Neural cell (in vitro differentiated cells): Measurements from ENCODE around the gene PIK3R3. TPM values are rescaled to one million over a fixed set of nuclear protein-coding genes. Genes with fewer than 3 reads are reported as not detected.

Experiments
- H2AFZ ChIP-seq: fragments of 200-600, 300-800 bp; sonication (generic), shearing (Covaris generic); 2 replicates; pipeline ENCODE4 v1.6.0; 2014; ENCODE audit warnings: low read depth, mild to moderate bottlenecking, antibody characterized with exemption, low read length, moderate library complexity
- H3F3A ChIP-seq: fragments of 200-600 bp; shearing (Covaris generic); 2 replicates; pipeline ENCODE4 v1.6.1; 2016; ENCODE audit warnings: mild to moderate bottlenecking, moderate library complexity, mixed read lengths, antibody characterized with exemption, low read length; ENCODE audit not compliant: insufficient read depth, poor library complexity, severe bottlenecking
- H3K27ac ChIP-seq: fragments of 200-600, 300-800 bp; sonication (generic), shearing (Covaris generic); 2 replicates; pipeline ENCODE4 v1.5.1; 2014; ENCODE audit warnings: mild to moderate bottlenecking, low read length, moderate library complexity
- H3K27me3 ChIP-seq: fragments of 300-800, 200-600 bp; sonication (generic), shearing (Covaris generic); 2 replicates; pipeline ENCODE4 v1.6.0; 2014; ENCODE audit warnings: mild to moderate bottlenecking, low read depth, low read length, moderate library complexity; ENCODE audit not compliant: insufficient read depth
- H3K36me3 ChIP-seq: fragments of 300-800, 200-600 bp; sonication (generic), shearing (Covaris generic); 2 replicates; pipeline ENCODE4 v1.5.1; 2014; ENCODE audit warnings: mild to moderate bottlenecking, antibody characterized with exemption, low read length, moderate library complexity; ENCODE audit not compliant: insufficient read depth
- H3K4me2 ChIP-seq: fragments of 300-800, 200-600 bp; sonication (generic), shearing (Covaris generic); 2 replicates; pipeline ENCODE4 v1.6.0; 2014; ENCODE audit warnings: mild to moderate bottlenecking, low read length
- H3K4me3 ChIP-seq: fragments of 300-800, 200-600 bp; sonication (generic), shearing (Covaris generic); 2 replicates; pipeline ENCODE4 v1.5.1; 2014; ENCODE audit warnings: mild to moderate bottlenecking, low read length, moderate library complexity
- H3K79me2 ChIP-seq: fragments of 200-600 bp; shearing (Covaris generic); replicated peaks from 2 replicates; pipeline ENCODE4 v1.6.0; 2014; ENCODE audit warnings: mild to moderate bottlenecking, low read length, moderate library complexity; ENCODE audit not compliant: insufficient read depth
- H3K9ac ChIP-seq: fragments of 300-800, 200-600 bp; sonication (generic), shearing (Covaris generic); 2 replicates; pipeline ENCODE4 v1.6.1; 2016; ENCODE audit warnings: mild to moderate bottlenecking, low read length, mixed read lengths
- H3K9me2 ChIP-seq: fragments of 200-600 bp; shearing (Covaris generic); 2 replicates; pipeline ENCODE4 v1.6.1; 2016; ENCODE audit warnings: mild to moderate bottlenecking, low read length, mixed read lengths; ENCODE audit not compliant: insufficient read depth
- H3K9me3 ChIP-seq: fragments of 200-600, 300-800 bp; sonication (generic), shearing (Covaris generic); 2 replicates; pipeline ENCODE4 v1.6.1; 2016; ENCODE audit warnings: mild to moderate bottlenecking, mixed run types, low read length, moderate library complexity, mixed read lengths
- H4K20me1 ChIP-seq: fragments of 200-600 bp; shearing (Covaris generic); 2 replicates; pipeline ENCODE4 v1.6.1; 2016; ENCODE audit warnings: mild to moderate bottlenecking, mixed run types; ENCODE audit not compliant: insufficient read depth
- CTCF ChIP-seq: fragments of 450-650 bp; IDR thresholded peaks from 2 replicates; pipeline ENCODE4 v1.5.1; 2014; ENCODE audit warnings: antibody characterized with exemption, mild to moderate bottlenecking, moderate library complexity; ENCODE audit not compliant: poor library complexity, severe bottlenecking
- EP300 ChIP-seq: fragments of 450-650 bp; conservative IDR thresholded peaks from 2 replicates; pipeline ENCODE4 v1.6.1; 2014; ENCODE audit warnings: antibody characterized with exemption, mild to moderate bottlenecking, moderate library complexity; ENCODE audit not compliant: poor library complexity, severe bottlenecking
- EZH2 ChIP-seq: fragments of 200-600, 300-800 bp; shearing (Covaris generic), sonication (generic); IDR thresholded peaks from 2 replicates; pipeline ENCODE4 v1.6.1; 2014; ENCODE audit warnings: antibody characterized with exemption, low read length, borderline replicate concordance, mild to moderate bottlenecking; ENCODE audit not compliant: insufficient read depth, poor library complexity, severe bottlenecking
- MXI1 ChIP-seq: fragments of 450-650 bp; conservative IDR thresholded peaks from 2 replicates; pipeline ENCODE4 v1.6.1; 2014; ENCODE audit warnings: antibody characterized with exemption, mild to moderate bottlenecking; ENCODE audit not compliant: poor library complexity, severe bottlenecking
- POLR2AphosphoS5 ChIP-seq: IDR thresholded peaks from 2 replicates; pipeline ENCODE4 v1.6.1; 2012
- RAD21 ChIP-seq: fragments of 450-650 bp; conservative IDR thresholded peaks from 2 replicates; pipeline ENCODE4 v1.6.1; 2014; ENCODE audit warnings: antibody characterized with exemption, mild to moderate bottlenecking, moderate library complexity
- REST ChIP-seq: IDR thresholded peaks from 2 replicates; pipeline ENCODE4 v1.6.1; 2012; ENCODE audit warnings: borderline replicate concordance
- SMC3 ChIP-seq: fragments of 450-650 bp; conservative IDR thresholded peaks from 2 replicates; pipeline ENCODE4 v1.6.1; 2014; ENCODE audit warnings: antibody characterized with exemption, mild to moderate bottlenecking, moderate library complexity; ENCODE audit not compliant: poor library complexity
- TAF1 ChIP-seq: IDR thresholded peaks from 2 replicates; pipeline ENCODE4 v1.6.1; 2012; ENCODE audit warnings: low read depth
- polyA plus RNA-seq: library from polyadenylated mRNA; depleted of rRNA; stranded (reverse); fragments of >200 nt; gene quantifications from 2 replicates; pipeline ENCODE4 v1.2.3, GENCODE V29; 2014

PIK3R3 gene
- polyA plus RNA-seq, 1 donor from 2014 or later, result 119 TPM

- Histone ChIP-seq H2AFZ (no peak overlapping the region), H4K20me1 (peaks cover 5% of the 10 kb centered on the region), H3K9me3 (no peaks in the 10 kb centered on the region), H3K36me3 (peaks cover 21% of the 10 kb centered on the region), H3K9me2 (no peaks in the 10 kb centered on the region), H3K9ac (no peak overlapping the region), H3F3A (no peaks in the 10 kb centered on the region), H3K27ac (no peak overlapping the region), H3K4me2 (no peak overlapping the region), H3K79me2 (peaks cover 22% of the 10 kb centered on the region), H3K4me3 (no peak overlapping the region), H3K27me3 (no peaks in the 10 kb centered on the region)
- TF ChIP-seq POLR2AphosphoS5 (no peak), MXI1 (no peak), TAF1 (no peak), SMC3 (no peak), REST (no peak), EP300 (no peak), EZH2 (no peak), RAD21 (no peak), CTCF (no peak)
Measured at GRCh38 chr1:46044116-46044515, 88.3 kb downstream of the PIK3R3 start.

GRCh38 chr1:46043458-46044017, 88.9 kb downstream of the PIK3R3 start:
- H3K27ac ChIP-seq, result no peak overlapping the region
- H4K20me1 ChIP-seq, result peaks cover 5% of the 10 kb centered on the region
- no peak for TF ChIP-seq RAD21
- H3K9ac ChIP-seq, result no peak overlapping the region
- peaks cover 21% of the 10 kb centered on the region for H3K36me3 ChIP-seq
- H3K4me3 ChIP-seq, result no peak overlapping the region
- H3K9me2 ChIP-seq, result no peaks in the 10 kb centered on the region
- no peaks in the 10 kb centered on the region for H3F3A ChIP-seq
- no peak overlapping the region for H3K4me2 ChIP-seq
- no peaks in the 10 kb centered on the region for H3K27me3 ChIP-seq
- H2AFZ ChIP-seq, result no peak overlapping the region
- peaks cover 22% of the 10 kb centered on the region for H3K79me2 ChIP-seq
- no peaks in the 10 kb centered on the region for H3K9me3 ChIP-seq

GRCh38 chr1:46041974-46042373, 90.5 kb downstream of the PIK3R3 start:
- Histone ChIP-seq H4K20me1 (peaks cover 5% of the 10 kb centered on the region), H3K27ac (no peak overlapping the region), H3K27me3 (no peaks in the 10 kb centered on the region)

More at GRCh38 chr1:46041974-46042373, 90.5 kb downstream of the PIK3R3 start:
- Histone ChIP-seq H3F3A (no peaks in the 10 kb centered on the region), H3K4me3 (no peak overlapping the region), H3K9me3 (no peaks in the 10 kb centered on the region), H3K9ac (no peak overlapping the region), H3K9me2 (no peaks in the 10 kb centered on the region), H3K36me3 (peaks cover 27% of the 10 kb centered on the region), H2AFZ (no peak overlapping the region), H3K4me2 (no peak overlapping the region), H3K79me2 (peaks cover 22% of the 10 kb centered on the region)
- TF ChIP-seq SMC3 (no peak), EP300 (no peak), EZH2 (no peak), POLR2AphosphoS5 (no peak), REST (no peak), TAF1 (no peak), MXI1 (no peak), RAD21 (no peak), CTCF (no peak)
